ENCODE measurements around the gene CUEDC1. TPM values are rescaled to one million over a fixed set of nuclear protein-coding genes. Genes with fewer than 3 reads are reported as not detected.
A peak's percentile ranks its signal among the peaks of the same experiment; 100 is the strongest.

CUEDC1 gene
- total and polyA plus RNA-seq, 2 of the 13 experiments (the other 11 are each of a cell fraction or from before 2014, with no cell fraction given): 7.4 to 12.9 TPM

DNA sequence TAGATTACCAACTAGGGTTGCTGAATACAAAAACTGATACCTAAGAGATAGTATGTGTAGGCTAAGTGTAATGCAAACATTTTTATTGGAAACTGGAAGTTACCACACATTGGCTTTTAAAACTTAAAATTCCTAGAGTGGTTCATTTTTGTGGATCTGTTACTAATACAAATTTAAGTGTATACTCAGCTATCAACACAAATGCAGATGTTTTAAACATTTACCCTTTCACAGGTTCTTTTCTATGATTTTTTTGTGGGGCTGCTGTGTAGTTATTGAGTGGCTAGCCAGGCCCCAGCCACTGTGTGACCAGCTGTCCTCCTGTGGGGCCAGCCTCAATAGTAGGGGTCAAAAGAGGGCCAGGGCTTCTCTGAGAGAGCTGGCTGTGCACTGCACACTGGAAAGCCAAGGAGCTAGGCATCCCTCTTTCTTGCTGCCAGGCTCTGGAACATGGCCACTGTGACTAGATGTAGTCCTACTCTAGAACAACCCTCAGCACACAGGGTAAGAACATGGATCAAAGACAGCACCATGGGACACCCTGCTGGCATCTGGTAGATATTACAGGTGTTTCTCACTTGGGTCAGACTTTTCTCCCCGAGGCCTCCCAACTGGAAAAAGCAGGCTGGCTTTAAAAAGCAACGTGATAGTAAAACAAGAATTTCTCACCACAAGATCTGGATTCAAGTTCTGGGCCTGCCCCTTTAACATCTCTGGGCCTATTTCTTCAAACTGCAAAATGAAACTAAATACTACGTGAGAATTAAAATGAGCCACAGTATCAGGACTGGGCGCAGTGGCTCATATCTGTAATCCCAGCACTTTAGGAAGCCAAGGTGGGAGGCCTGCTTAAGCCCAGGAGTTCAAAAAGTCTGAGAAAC is 40.1 kb upstream of the CUEDC1 start (continued):
- TF ChIP-seq TAF1 (CRISPR knock-in tag; IDR thresholded peaks at IDR 0.05) (peak; percentile 26; the same call in 1 of the 2 replicates), ZNF782 (CRISPR knock-in tag; IDR thresholded peaks at IDR 0.05; ENCODE audit: borderline replicate concordance) (no peak), TSC22D2 (CRISPR knock-in tag; IDR thresholded peaks at IDR 0.05; ENCODE audit: borderline replicate concordance) (no peak), MEIS2 (CRISPR knock-in tag; IDR thresholded peaks at IDR 0.05) (no peak), SP5 (CRISPR knock-in tag; IDR thresholded peaks at IDR 0.05; ENCODE audit: borderline replicate concordance, low read depth) (no peak), ZNF766 (CRISPR knock-in tag; IDR thresholded peaks at IDR 0.05; ENCODE audit: borderline replicate concordance) (no peak), PAWR (CRISPR knock-in tag; IDR thresholded peaks at IDR 0.05; ENCODE audit: borderline replicate concordance) (no peak), TEAD2 (CRISPR knock-in tag; IDR thresholded peaks at IDR 0.05) (no peak), ZSCAN9 (CRISPR knock-in tag; IDR thresholded peaks at IDR 0.05; ENCODE audit: borderline replicate concordance) (no peak), ZFP62 (CRISPR knock-in tag; IDR thresholded peaks at IDR 0.05) (no peak), ZNF33A (CRISPR knock-in tag; IDR thresholded peaks at IDR 0.05; ENCODE audit: borderline replicate concordance) (no peak), ZNF572 (CRISPR knock-in tag; IDR thresholded peaks at IDR 0.05) (no peak), RFX3 (CRISPR knock-in tag; IDR thresholded peaks at IDR 0.05) (no peak), CCDC6 (CRISPR knock-in tag; IDR thresholded peaks at IDR 0.05) (peak; percentile 43; the same call in 1 of the 2 replicates), ZBTB1 (CRISPR knock-in tag; IDR thresholded peaks at IDR 0.05; ENCODE audit: borderline replicate concordance) (no peak), ZNF777 (CRISPR knock-in tag; IDR thresholded peaks at IDR 0.05) (no peak), ZNF788 (CRISPR knock-in tag; IDR thresholded peaks at IDR 0.05; ENCODE audit: borderline replicate concordance) (peak; percentile 54; the same call in 1 of the 2 replicates), ELF1 (CRISPR knock-in tag; IDR thresholded peaks at IDR 0.05) (no peak), ZNF570 (CRISPR knock-in tag; IDR thresholded peaks at IDR 0.05; ENCODE audit: borderline replicate concordance) (no peak), CREM (IDR thresholded peaks at IDR 0.05) (no peak), CREM (CRISPR knock-in tag; IDR thresholded peaks at IDR 0.05) (no peak), MEIS1 (CRISPR knock-in tag; IDR thresholded peaks at IDR 0.05; ENCODE audit: borderline replicate concordance) (no peak), ZNF24 (IDR thresholded peaks at IDR 0.05) (no peak)
- TF ChIP-seq, protein P1, sequence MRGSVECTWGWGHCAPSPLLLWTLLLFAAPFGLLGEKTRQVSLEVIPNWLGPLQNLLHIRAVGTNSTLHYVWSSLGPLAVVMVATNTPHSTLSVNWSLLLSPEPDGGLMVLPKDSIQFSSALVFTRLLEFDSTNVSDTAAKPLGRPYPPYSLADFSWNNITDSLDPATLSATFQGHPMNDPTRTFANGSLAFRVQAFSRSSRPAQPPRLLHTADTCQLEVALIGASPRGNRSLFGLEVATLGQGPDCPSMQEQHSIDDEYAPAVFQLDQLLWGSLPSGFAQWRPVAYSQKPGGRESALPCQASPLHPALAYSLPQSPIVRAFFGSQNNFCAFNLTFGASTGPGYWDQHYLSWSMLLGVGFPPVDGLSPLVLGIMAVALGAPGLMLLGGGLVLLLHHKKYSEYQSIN (CRISPR knock-in tag; IDR thresholded peaks at IDR 0.05; ENCODE audit: borderline replicate concordance): no peak
- TF ChIP-seq, protein P2, sequence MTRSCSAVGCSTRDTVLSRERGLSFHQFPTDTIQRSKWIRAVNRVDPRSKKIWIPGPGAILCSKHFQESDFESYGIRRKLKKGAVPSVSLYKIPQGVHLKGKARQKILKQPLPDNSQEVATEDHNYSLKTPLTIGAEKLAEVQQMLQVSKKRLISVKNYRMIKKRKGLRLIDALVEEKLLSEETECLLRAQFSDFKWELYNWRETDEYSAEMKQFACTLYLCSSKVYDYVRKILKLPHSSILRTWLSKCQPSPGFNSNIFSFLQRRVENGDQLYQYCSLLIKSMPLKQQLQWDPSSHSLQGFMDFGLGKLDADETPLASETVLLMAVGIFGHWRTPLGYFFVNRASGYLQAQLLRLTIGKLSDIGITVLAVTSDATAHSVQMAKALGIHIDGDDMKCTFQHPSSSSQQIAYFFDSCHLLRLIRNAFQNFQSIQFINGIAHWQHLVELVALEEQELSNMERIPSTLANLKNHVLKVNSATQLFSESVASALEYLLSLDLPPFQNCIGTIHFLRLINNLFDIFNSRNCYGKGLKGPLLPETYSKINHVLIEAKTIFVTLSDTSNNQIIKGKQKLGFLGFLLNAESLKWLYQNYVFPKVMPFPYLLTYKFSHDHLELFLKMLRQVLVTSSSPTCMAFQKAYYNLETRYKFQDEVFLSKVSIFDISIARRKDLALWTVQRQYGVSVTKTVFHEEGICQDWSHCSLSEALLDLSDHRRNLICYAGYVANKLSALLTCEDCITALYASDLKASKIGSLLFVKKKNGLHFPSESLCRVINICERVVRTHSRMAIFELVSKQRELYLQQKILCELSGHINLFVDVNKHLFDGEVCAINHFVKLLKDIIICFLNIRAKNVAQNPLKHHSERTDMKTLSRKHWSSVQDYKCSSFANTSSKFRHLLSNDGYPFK (CRISPR knock-in tag; IDR thresholded peaks at IDR 0.05; ENCODE audit: borderline replicate concordance): no peak
- TF ChIP-seq, protein P3, sequence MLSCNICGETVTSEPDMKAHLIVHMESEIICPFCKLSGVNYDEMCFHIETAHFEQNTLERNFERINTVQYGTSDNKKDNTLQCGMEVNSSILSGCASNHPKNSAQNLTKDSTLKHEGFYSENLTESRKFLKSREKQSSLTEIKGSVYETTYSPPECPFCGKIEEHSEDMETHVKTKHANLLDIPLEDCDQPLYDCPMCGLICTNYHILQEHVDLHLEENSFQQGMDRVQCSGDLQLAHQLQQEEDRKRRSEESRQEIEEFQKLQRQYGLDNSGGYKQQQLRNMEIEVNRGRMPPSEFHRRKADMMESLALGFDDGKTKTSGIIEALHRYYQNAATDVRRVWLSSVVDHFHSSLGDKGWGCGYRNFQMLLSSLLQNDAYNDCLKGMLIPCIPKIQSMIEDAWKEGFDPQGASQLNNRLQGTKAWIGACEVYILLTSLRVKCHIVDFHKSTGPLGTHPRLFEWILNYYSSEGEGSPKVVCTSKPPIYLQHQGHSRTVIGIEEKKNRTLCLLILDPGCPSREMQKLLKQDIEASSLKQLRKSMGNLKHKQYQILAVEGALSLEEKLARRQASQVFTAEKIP (CRISPR knock-in tag; IDR thresholded peaks at IDR 0.05; ENCODE audit: borderline replicate concordance): no peak

Measured in HepG2 (cell line).